HG03045 (cell line): ENCODE data around the gene SRRM5.
"Not testable (repeated sequence)": the region's sequence is repeated elsewhere in the genome, so short reads cannot be mapped to it uniquely, and the experiment has no call there.

Experiments
- ATAC-seq: cut with Tn5 transposase; IDR thresholded peaks from one replicate; pipeline ENCODE4 v1.9.1; 2021; ENCODE audit warnings: mild to moderate bottlenecking, moderate library complexity; ENCODE audit not compliant: unreplicated experiment

Gene SRRM5

DNA sequence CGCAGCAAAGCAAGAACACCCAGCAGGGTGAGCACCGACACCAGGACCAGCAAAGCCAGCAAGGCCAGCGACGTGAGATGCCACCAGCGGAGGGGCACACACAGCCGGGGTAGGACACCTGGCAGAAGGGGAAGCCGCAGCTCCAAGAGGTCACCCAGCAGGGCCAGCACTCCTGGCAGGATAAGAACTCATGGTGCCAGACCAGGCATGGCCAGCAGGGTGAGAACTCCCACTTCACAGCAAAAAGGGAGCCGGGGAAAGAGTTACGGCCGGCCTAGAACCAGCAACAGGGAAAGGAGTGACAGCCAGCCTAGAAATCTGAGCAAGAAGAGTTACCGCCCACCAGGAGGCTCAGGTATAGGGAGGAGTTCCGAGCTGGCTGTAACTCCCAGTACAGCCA, 486 bp downstream of the SRRM5 start:
- ATAC-seq, result no peak

GRCh38 chr19:43616306-43616705, 4.4 kb downstream of the SRRM5 start:
- no peak for ATAC-seq

DNA sequence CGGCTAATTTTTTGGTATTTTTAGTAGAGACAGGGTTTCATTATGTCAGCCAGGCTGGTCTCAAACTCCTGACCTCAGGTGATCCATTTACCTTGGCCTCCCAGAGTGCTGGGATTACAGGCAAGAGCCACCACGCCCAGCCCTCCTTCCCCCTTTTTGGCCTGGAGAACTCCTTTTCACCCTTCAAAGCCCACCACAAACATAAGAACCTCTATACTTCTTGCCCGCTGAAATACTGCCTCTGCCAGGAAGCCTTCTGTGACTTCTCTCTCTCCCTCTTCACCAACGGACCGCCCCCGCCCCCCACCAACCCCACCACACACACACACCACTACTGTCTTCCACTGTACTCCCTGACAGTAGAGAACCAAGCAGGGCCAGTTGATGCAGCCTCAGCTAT, 5.1 kb downstream of the SRRM5 start:
- ATAC-seq, result no peak

- ATAC-seq, result peak; percentile 8
These were observed 7.0 kb downstream of the SRRM5 start for GRCh38 chr19:43618921-43619261.

DNA sequence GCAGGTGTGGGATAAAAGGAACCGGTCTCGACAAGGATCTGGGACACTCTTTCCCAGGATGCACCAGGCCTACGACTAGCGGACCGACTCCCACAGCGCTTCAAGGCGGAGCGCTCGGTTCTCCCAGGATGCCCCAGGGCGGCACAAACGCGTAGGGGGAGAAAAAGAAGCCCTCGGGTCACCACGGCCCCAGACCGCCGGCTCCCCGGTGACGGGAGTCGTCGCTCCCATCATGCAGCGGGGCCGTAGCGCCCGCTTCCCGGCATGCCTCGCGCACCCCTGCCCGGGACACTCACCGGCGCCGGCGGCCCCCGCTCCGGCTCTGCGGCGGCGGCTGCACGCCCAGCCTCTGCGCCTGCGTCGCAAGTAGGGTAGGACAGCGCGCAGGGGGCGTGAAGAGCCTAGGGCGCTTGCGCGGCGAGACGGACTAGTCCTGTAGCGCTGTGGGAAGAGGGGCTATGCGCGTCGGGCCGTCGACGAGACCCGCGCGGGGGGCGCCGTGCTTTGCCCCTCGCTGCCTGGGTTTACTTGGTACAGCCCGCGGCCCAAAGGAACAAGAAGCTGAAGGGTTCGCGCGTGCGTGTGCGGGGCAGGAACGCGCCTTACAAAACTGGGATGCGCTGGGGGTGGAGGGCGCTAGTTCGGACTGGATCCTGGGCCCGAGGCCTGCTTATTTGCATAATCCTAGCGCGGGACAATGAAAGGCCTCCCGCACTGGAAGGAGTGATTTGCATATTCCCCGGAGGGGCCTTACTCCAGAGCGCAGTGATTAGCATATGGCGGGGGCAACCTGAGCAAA, 7.6 kb downstream of the SRRM5 start, which contains the start of gene ZNF428:
ZNF428 (minus strand) TSS at position 368 of the 799 bp plus-strand sequence. CDS start 5,325 bp downstream, outside the sequence.
- peak; percentile 80 for ATAC-seq

DNA sequence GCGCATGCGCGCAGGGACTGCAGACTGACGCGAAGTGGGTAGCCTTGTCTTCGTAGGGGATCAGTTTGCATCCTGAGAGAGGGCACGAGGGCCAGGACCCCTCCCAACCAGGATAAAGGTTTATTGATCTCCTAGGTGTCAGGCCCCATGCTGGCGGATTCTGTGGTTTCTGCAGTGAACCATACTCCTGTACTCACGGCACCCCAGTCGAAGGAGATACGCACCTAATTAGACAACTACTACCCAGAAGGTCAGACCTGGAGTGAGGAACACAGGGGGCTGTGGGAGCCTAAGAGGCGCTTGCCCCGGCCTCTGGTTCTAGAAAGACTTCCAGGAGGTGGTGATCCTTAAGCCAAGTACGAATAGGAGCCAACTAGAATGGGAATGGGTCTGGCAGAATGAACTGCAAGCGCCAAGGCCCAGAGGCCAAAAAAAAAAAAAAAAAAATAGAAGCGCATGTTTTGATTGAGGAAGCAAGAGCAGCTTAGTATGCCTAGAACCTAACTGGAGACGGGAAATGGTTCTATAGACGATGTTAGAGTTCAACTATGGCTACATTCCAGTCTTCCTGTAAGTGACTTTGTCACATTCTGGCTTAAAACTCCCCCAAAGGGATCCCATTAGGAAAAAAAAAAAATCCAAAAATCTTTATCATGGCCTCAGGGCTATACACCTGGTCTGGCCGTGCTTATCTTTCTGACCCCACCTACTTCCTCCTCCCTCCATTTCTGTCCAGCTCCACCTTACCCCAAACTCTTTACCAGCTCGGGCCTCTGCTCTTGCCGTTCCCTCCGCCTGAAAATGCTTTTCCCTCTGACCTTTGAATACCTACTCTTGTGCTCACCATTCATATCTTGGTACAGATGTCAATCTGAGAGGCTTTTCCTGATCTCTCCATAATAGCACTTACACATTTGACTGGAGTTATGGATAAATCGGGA, 8.4 kb downstream of the SRRM5 start:
- ATAC-seq, result no peak

GRCh38 chr19:43622070-43622469, 10.2 kb downstream of the SRRM5 start:
- no peak for ATAC-seq

- ATAC-seq, result no peak
These were observed 11.1 kb downstream of the SRRM5 start for GRCh38 chr19:43622956-43623355.

DNA sequence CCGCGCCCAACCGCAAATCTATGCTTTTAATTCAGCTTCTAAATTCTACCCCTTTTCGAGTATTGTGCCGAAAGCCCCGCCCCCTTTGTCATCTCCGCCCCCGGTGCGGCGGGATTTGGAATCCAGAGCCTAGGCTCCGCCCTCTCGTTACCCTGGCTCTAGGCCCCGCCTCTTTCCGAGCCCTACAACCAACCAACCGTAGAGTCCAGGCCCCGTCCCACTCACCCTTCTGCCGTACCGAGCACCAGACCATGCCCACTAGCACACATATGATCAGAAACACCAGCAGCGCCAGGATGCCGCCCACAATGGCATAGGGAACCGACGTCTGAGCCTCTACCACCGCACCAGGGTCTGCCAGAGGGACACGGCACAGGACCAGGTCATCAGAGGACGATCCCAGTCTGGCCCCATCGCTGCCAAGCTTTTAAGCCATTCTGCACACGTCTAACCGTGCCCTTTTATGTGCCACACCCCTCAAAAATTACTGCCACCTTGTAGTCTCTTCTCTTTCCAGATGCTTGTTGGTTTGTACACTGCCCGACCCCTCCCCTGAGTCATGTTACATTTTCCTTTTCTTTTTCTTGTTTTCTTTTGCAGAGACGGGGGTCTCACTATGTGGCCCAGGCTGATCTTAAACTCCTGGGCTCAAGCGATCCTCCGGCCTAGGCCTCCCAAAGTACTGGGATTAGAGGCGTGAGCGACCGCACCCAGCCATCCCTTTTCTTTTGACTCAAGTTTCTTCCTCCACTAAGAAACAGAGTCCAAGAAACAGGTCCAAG, 12.2 kb downstream of the SRRM5 start:
- no peak for ATAC-seq

GRCh38 chr19:43624933-43625332, 13.0 kb downstream of the SRRM5 start:
- no peak for ATAC-seq

- ATAC-seq, result no peak
These were observed 14.2 kb downstream of the SRRM5 start for GRCh38 chr19:43625918-43626579.

DNA sequence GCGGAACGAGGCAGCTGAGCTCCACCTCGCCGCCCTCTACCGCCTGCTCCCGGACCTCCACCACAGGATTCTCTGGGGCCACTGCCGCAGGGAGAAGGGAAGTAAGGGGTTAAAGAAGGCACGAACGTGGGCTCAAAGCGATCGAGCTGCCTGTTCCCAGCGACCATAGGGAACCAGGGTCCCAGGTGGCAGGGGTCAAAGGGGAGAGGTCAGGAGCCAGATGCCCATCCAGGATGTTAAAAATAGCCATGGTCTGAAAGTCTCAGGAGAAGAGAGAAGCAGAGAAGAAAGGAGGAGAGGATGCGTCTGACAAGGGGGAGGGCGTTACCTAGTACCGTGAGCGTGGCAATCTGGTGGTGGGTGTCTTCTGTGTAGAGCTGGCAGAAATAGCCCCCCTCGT, 14.9 kb downstream of the SRRM5 start:
- ATAC-seq, result no peak

DNA sequence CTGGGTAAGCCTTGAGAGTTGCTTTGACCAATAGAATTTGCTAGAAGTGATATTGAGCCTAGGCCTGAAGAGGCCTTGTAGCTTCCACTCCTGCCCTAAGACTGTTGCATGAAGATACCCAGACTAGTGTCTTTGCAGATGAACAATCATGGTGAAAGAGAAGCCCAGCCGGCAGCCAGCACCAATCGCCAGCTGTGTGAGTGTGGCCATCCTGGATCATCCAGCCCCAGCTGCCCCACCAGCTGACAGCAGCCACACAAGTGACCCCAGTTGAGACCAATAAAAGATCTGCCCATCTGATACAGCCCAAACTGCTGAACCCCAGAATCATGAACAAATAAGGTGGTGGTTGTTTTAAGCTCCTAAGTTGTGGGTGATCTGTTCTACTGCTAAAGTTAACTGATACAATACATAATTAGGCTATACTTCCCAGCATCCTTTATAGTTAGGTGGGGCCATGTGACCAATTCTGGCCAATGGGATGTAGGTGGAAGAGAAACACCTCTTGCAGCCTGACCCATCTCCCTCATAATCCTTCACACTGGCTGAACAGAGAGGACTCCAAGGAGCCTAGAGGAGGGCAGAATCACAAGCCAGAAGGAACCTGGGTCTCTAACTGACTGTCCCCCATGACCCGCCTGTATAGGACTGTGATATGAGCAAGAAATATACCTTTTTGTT, 16.9 kb downstream of the SRRM5 start:
- no peak for ATAC-seq

GRCh38 chr19:43631491-43631890, 19.6 kb downstream of the SRRM5 start:
- no peak for ATAC-seq

GRCh38 chr19:43633520-43633919, 21.6 kb downstream of the SRRM5 start:
- no peak for ATAC-seq

DNA sequence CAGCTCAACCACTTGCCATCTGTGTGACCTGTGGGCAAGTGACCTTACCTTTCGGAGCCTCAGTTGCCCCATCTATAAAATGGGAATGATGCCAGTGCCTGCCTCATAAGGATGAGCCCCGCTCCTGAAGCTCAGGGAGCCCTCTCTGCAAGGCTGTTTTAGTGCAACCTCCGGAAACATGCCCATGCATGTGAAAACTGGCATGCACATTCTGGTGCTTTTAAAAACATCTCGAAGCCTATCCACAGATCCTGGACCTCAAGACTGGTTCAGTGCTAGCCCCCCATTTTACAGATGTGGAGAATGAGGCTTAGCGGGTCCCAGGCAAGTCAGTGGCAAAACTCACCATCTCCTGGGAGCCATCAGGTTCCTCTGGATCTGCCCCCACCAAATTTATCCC, 22.2 kb downstream of the SRRM5 start:
- ATAC-seq, result no peak

DNA sequence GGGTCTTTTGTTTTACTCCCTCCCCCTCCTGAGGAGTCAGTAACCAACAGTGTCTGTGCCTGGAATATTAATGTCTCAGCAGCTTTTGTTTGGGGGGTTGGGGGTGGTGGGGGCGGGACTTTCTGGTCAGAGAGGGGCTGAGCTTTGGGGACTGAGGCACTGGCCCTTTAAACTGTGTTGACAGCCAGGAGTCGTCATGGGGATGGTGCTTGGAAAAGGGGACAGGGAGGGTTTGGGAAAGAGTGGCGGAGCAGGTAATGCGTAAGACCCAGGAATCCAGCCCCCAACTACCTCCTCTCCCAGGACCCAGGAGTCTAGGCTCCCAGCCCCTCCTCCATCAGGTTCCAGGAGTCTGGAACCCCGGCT, 22.6 kb downstream of the SRRM5 start:
- no peak for ATAC-seq

DNA sequence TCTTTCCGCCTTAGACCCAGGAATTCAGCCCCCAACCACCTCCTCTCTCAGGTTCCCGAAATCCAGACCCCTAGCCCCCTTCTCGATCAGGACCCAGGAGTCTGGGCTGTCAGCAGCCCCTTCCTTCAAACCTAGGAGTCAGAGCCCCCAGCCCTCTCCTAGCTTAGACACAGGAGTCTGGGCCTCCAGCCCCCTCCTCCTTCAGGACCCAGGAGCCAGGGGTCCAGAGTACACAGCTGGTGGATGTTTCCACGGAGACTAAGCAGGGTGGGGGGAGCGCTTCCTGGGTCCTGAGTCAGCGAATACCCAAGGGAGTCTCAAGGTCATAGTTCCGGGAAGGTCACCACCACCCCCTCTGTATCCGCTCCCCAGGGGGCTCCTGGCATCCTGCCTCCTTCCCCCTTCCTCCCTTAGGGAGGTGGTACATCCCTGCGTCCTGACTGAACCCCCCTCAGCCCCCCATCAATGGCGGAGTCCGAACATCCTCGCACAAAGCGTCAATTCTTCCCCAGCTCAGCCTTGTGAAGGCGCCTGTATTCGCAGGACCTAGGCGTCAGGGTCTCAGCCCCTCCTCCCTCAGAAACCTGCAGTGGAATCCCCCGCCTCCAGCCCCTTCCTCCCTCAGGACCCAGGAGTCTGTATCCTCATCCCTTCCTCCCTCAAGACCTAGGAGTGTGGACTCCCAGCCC, 23.1 kb downstream of the SRRM5 start:
- ATAC-seq, result no peak

GRCh38 chr19:43635561-43635940, 23.7 kb downstream of the SRRM5 start:
- not testable (repeated sequence) for ATAC-seq
